NK-92 (cell line): Measurements from ENCODE around the gene MGME1.
"Not testable (repeated sequence)": the region's sequence is repeated elsewhere in the genome, so short reads cannot be mapped to it uniquely, and the experiment has no call there.

ENCODE experiments used
- DNase-seq: peaks from one replicate; lab custom pipeline; 2025; ENCODE audit not compliant: unreplicated experiment; lab: John Stamatoyannopoulos, UW

Gene MGME1

DNA sequence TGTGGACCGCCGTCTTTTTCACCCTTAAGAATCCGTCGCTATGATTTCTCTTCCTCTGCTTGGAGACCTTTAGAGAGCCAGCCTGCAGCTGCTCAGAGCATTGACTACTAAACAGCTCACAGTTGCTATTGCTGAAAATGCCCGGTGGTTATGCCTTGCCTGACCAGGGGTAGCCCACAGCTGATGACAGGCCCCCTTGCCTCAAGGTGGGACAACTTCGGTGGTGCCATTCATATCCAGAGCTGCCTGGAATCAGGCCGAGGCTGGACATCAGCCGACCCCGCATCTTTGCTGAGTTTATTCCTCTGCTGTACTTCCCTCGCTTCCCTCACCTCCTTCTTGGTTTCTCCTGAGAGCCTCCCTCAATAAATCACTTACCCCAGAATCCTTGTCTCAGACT, 49.3 kb downstream of the MGME1 start:
- no peak for DNase-seq

GRCh38 chr20:18019068-18019467, 50.2 kb downstream of the MGME1 start:
- no peak for DNase-seq

DNA sequence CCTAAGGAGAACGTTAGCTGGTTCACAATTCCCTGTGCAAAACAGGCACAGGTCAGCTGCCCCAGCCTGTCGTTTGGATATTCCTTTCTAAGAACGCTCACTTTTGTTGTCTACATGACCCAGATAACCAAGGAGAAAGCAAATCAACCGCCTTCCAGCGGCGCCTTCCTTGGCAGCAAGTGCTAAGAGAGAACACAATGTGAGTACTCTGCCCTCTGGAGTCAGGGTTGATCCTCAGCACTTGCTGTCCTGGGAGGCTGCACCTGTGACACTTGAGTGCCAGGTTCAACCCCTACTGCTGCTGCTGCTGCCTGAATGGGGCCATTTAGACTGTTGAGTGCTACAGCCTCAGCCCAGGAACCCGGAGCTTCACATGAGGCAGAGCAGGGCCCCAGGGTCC, 52.1 kb downstream of the MGME1 start:
- DNase-seq: no peak

DNA sequence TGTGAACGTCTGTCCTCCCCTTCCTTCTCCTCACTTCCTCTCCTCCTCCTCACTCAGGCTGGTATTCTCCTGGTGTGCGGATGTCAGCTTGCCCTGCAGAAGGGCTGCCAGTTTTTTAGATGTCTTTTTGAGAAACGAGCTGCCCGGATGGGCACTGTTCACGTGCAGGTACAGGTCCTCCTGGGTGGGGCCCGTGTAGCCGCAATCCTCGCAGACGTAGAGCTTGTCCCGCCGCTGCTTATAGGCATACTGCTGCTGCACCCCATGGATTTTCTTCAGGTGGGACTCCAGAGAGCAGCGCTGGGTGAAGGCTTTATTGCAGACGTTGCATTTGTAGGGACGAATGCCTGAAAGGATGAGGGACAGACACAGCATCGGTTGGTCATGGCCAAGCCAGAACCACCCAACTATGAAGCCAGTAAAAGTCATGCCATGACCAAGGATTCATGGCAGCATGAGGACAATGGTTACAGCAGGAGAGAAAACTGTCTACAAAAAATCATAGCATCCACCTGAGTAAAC, 55.8 kb downstream of the MGME1 start:
- no peak for DNase-seq

- DNase-seq: not testable (repeated sequence)
These were observed 58.2 kb downstream of the MGME1 start for GRCh38 chr20:18027011-18027410.

- no peak for DNase-seq
These were observed 61.2 kb downstream of the MGME1 start for GRCh38 chr20:18030020-18030419.

DNA sequence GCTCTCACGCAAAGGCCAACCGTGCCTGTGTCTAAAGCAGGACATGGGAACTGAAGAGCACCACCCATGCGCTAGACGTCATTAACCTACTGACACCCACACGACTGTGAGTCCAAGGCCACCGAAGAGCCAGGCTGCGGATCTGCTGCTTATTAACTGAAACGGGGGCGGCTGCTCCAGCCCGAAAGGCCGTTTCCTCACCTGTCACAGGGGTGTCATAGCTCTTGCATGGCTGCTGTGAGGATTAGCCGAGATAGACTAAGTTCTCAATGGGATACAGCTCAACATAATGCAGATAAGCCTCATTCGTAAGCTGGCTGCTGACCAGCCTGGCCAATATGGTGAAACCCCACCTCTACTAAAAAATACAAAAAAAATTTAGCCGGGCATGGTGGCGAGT, 62.2 kb downstream of the MGME1 start:
- no peak for DNase-seq

GRCh38 chr20:18031888-18032509, 63.2 kb downstream of the MGME1 start:
- DNase-seq: no peak

DNA sequence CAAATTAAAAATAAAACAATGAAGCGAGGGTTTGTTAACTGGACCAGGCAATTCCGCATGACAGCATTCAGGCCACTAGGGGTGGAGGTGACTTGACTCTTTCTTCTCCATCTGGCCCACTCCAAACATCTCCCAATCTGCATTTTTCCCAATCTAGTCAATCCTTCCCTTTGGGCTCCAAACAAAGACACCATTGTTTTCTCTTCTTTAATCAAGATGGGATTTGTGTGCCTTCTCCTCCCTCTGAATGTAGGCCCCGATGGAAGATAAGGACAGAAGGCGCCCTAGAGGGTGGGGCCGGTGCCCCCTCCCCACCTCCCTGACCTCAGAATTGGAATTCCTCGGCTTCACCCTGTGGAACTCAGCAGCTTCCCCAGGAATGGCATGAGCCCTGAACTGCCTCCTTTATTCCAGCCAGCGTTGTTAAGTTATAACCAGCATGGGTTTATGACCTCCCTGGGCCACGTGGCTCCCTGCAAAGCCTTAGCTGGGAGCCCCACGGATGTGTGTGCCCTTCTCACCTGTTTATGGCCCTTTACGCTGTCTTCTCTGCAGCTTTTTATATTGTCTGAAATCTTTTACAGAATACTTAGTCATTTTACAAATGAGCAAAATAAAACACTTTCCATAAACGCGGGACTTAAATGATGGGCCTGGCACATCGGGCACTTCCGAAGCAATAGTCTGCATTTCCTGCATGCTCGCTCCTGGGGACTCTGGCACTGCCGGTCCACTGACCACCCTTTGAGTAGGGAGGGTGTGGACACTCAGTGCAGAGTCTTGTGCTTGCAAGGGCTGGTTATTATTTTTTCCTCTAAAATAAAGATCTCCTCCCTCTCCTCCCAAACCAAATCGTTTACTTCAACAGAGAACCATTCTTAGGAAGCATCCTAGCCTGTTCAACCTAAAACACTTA, 64.4 kb downstream of the MGME1 start:
- no peak for DNase-seq

DNA sequence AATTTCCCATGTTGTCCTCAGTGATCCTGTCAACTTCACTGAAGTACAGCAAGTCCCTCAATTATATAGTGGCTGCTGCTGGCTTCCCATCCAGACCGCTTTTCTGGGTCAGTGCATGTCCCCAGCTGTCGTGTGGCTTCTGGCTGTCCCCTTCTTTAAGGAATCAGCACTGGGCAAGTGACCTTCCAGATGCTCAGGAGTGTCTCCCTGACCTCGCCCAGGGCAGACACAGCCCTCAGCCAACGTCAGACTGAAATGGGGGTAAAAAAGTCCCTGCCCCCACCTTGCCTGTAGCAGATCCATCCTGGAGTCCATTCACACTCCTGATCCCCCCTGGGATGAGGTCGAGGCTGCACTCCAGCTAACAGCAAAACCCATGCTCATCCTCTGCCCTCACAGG, 65.2 kb downstream of the MGME1 start:
- no peak for DNase-seq

DNA sequence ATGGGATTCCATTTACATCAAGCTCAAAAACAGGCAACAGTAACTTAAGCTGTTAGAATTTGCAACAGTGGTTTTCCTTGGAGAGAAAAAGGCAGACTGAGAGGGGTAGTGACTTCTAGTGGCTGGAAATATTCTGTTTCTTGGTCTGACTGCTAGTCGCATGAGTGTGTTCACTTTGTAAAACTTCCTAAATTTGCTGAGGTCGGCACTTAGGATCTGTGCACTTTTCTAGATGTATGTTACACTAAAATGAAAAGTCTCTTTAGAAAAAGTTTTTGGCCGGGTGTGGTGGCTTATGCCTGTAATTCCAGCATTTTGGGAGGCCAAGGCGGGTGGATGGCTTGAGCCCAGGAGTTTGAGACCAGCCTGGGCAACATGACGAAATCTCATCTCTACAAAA, 70.2 kb downstream of the MGME1 start:
- DNase-seq: no peak
